HS-27A (cell line): Measurements from ENCODE around the gene FCMR.
A peak's percentile ranks its signal among the peaks of the same experiment; 100 is the strongest.

Source experiments
- DNase-seq: peaks from one replicate; pipeline ENCODE4 v3.0.0-alpha.2; 2012; ENCODE audit warnings: low read depth, missing footprints

Gene FCMR

DNA sequence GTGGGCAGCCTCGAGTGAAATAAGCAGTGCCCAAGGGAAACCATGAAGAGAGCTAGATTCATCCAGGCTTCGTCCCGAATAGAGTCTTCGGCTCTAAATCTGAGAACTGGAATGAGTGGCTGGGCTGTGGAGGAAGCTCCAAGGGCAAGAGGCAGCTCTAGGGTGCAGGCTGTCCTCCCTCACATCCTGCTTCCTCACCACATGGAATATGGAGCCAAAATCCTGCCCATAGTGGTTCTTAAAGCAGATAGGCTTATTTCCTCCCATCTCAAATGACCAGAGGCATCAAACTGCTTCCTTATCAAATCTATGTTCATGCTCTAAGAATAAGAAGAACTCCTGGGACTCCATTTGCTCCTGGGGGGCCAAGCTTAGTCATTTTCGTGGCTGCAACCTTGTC, 22.0 kb downstream of the FCMR start:
- no peak for DNase-seq

- no peak for DNase-seq
These were observed 22.8 kb downstream of the FCMR start for GRCh38 chr1:206898915-206899431.

DNA sequence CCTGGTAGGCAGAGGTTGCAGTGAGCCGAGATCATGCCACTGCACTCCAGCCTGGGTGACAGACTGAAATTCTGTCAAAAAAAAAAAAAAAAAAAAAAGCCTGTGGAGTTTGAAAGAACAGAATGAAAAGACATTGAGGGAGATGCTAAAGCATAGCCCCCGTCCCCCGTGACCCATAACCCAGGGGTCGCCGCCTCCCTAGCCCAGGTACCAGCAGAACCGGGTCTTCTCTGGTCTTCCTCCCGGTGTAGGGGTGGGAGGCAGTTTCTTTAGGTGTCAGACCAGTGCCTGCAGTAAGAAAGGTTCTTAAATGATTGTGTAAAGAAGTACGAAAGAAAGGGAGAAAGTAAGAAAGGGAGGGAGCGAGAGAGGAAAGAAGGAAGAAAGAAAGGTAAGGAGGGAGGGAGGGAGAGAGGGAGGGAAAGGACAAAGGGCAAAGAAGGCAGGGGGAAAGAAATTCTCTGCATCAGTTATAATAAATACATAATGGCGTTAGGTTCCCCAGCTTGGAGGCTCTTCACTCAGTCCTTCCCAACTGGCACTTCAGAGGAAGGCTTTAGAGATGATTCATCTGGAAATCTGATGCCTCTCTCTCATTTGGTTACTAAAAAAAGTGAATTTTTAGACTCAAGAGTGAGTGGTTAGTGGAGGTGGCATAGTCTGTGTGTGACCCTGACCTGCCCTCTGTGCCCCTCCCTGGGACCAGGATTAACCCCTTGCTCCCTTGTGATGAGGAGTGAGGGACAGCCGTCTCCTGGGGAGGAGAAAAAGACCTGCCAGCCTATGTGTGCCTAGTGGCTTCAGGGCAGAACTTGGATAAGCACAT, 23.4 kb downstream of the FCMR start:
- peak; percentile 62 for DNase-seq

DNA sequence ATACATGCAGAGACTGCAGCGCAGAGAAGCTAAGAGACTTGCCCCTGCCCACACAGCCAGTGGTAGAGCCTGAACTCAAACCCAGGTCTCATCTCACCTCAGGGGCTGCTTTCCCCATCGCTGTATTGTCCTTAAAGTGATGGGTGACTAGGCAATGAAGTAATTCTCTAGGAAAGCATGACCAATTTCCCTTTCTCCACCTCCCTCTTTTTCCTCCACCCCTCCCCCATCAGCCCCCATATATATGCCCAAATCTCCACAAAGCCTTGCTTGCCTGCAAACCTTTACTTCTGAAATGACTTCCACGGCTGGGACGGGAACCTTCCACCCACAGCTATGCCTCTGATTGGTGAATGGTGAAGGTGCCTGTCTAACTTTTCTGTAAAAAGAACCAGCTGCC, 24.6 kb downstream of the FCMR start, which contains the start of gene IL24:
IL24 (plus strand) TSS at position 269 of the 400 bp plus-strand sequence. CDS start 390 bp downstream, outside the sequence.
- no peak for DNase-seq

GRCh38 chr1:206896261-206896660, 25.5 kb downstream of the FCMR start:
- no peak for DNase-seq

GRCh38 chr1:206895837-206896242, 25.9 kb downstream of the FCMR start:
- DNase-seq, result no peak

DNA sequence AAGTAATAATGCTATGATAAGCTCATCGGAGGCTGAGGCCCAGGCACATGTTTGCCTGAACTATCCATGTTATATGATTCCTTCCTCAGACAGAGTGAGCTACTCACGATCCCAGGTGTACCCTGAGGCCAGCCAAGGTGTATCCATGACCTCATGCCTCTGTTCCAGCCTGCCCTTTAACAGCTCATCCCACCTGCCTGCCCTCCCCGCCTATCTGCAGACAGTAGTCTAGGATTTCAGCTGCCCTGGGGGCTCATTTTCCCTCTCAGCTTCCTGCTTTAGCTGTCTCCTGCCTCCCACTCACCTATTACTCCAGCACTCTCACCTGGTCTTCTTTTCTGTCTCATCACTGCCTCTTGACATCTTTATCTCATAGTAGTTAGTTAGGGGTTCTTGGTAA, 26.4 kb downstream of the FCMR start:
- DNase-seq, result no peak

DNA sequence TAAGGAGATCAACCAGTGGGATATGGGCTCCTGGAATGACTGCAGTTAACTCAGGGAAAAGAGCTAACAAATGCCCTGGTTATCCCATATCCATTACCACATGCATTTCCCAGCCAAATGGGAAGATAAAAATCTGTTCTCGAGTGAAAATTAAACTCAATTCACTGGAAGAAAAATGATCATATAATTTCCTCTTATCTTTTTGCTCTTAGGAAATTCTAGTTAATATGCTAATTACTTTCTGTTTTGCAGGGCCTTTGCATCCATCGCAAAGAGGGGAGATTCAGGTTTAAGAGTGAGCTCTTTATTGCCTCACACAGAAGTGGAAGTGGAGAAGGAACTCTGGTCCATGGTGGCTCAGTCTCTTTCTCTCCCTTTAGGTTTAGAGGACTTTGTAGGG, 28.4 kb downstream of the FCMR start:
- DNase-seq, result no peak

- no peak for DNase-seq
These were observed 29.3 kb downstream of the FCMR start for GRCh38 chr1:206892351-206892984.

DNA sequence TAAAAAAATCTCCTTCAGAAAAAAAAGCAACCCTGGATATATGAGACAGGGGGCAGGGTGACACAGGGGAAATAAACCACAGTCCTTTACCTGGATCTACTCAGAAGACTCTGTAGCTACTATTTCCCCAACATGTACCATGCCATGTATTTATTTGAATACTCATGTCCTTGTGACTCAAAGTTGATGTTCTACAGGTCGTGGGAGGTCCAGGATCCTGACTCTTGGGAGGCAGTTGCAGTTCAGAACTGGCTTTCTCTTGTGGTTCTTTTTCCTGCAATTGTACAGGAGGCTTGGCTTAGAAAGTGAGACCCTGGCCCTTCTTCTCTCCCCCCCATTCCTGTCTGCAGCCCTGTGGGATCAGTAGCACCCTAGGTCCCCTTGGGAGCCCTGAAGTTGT, 30.3 kb downstream of the FCMR start:
- DNase-seq, result no peak

DNA sequence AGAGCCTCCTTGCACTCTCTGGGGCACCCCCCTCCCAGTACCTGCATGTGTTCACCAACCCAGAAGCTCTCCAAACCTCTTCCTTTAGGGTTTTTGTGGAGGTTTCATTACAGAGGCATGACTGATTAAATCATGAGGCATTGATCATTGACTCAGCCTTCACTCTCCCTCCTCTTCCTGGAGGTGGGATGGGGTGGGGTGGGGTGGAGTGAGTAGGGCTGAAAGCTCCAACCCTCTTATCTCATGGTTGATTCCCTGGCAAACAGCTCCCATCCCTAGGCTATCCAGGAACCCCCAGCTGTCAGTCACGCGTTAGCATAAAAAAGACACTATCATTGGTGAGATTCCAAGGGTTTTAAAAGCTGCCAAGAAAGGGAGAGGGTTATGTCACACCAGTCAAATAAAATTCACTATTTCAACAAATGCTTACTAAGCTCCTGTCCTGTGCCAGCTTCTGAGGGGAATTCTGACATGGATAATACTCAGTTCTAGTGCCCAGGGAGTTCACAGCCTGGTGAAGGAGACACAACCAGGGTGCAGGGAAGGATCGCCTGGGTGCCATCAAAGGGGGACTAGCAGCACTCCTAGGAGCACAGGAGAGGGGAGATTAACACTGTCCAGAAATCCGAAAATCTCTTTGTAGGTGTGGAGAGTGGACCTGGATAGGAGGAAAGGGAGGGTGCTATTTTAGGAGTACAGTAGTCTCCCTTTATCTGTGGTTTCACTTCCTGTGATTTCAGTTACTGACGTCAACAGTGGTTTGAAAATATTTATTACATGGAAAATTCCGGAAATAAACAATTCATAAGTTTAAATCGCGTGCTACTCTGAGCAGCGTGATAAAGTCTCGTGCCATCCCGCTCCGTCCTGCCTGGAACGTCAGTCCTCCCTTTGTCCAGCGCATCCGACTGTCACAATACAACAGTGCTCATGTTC, 31.3 kb downstream of the FCMR start:
- peak; percentile 67 for DNase-seq

DNA sequence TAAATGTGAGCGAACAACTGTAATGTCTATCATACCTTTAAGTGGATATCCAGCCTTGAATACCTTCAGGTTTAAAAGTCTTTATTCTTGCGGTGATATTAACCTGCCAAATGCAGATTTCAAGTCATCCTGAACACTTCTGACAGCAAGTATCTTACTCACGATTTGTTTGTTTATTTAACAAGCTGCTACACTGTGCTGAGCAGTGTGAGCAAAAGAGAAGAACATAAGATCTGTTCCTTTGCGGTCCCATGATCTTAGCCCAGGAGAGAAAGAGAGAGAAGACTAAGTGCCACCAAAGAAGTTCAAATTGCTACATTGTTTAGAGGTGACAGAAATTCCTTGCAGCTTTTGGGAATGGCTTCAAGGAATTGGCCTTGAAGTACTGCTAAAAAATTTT, 34.0 kb downstream of the FCMR start:
- no peak for DNase-seq

GRCh38 chr1:206886831-206887230, 34.9 kb downstream of the FCMR start:
- DNase-seq, result no peak

DNA sequence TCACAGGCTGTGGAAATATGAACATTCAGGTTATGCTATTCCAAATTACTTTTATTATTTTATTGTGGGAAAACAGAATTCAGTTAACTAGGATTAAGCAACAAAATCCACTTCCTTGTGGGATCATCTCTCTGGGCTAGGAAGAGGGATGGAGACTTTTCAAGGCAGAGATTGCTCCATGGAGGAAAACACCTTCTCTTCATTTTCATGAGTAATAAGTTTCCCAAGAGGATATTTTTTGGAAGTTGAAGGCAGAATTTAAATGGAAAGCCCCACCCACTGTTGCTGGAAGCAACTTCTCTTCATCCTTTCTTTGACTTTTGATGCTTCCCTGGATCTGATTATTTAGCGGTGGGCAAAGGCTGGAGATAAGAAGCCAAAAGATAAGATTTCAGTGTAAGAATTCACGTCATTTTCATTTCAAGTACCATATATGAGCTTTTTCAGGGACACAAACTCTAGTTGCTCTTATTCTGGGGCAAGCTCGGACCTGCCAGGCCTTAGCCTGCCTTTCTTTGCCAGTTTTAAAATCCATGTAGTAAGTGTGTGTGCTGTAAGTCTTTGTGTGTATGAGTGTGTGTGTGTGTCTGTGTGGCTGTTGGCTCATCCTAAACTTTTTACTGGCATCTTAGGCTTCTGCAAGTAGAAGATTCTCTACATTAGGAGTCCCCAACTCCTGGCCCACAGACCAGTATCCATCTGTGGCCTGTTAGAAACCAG, 36.2 kb downstream of the FCMR start:
- DNase-seq, result no peak

GRCh38 chr1:206883876-206884275, 37.9 kb downstream of the FCMR start:
- DNase-seq, result no peak

- DNase-seq, result no peak
These were observed 38.6 kb downstream of the FCMR start for GRCh38 chr1:206883160-206883559.

DNA sequence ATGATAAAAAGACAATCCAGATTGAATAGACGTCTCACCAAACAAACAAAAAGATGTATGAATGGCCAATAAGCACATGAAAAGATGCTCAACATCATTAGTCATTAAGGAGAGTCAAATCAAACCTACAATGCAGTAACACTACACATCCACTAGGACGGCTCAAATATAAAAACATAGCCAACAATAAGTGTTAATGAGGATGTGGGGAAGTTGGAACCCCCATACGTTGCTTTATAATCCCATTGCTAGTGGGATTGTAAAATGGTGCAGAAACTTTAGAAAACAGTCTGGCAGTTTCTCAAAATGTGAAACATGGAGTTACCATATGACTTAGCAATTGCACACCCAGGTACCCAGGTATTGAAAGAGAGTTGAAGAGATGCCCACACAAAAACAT, 39.2 kb downstream of the FCMR start:
- no peak for DNase-seq

GRCh38 chr1:206880314-206880713, 41.4 kb downstream of the FCMR start:
- no peak for DNase-seq

GRCh38 chr1:206878456-206878855, 43.3 kb downstream of the FCMR start:
- DNase-seq, result no peak

DNA sequence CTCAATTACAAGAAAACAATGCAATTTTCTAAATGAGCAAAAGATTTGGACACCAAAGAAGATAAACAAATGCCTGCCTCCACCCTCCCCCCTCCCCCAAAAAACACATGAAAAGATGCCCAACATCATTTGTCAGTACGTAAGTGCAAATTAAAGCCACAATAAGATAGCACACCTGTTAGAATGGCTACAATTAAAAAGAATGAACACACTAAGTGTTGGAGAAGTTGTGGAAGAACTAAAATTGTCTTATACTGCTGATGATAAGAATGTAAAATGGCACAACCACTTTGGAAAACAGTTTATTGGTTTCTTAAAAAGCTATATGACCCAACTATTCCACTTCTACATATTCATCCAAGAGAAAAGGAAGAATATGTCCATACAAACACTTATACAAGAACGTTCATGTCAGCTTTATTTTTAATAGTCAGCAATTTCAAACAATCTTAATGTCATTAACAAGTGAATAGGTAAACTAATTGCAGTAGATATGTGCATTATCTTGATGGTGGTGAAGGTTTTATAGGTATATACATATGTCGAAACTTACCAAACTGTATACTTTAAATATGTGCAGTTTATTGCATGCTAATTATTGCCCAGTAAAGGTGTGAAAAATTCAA, 45.9 kb downstream of the FCMR start:
- no peak for DNase-seq

DNA sequence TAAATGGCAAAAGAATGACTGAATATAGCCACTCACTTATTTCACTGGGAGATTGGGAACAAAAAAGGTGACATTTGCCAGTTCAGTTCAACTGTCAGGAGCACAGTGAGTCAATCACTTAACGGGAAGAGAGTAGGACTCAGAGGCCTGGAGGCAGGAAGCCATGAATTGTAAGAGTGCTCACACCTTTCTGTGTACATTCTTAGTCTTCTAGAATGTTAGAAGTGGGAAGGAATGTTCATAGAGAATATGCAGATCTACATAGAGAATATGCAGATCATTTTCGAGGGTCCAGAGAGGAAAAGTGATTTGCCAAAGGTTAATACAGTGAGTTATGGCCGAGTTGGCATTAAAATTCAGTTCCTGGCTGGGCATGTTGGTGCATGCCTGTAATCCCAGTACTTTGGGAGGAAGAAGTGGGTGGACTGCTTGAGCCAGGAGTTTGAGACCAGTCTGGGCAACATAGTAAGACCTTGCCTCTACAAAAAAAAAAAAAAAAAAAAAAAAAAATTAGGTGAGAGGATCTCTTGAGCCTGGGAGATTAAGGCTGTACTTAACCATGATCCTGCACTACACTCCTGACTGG, 48.0 kb downstream of the FCMR start:
- no peak for DNase-seq
